ENCODE data around the gene GATD1.

The GATD1 gene

DNA sequence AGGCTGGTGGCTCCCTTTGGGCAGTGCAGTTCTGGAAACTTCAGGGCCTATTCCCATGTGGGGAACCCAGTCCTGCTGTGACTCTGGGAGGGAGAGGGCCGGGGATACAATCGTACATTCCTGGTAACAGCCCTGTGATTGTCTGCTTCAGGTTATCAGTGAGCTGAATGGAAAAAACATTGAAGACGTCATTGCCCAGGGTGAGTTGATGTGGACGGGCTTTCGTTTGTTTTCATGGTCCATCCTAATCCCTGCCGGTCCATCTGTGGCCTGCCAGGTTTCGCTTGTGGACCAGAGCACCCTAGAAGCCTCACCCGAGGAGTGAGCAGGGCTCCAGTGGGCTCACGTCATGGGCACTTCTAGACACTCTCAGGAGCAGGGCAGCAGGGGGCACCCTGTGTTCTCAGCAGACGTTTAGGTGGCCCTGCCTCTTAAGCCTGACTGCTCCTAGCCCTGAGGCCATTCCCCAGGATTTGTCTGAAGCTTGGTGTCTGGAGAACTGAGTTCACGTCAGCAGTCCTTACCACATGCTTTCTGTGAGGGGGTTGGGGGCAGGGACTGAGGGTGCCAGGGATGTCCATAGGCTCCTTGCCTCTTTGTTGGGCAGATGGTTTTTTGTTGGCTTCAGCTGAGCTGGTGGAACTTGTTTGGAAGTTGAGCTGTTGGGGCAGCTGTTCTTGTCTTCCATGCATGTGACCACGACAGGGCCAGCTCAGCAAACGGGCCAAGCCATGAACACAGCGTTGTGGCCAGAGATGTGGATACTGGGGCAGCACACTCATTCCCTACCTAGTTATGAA is 34.4 kb upstream of the GATD1 start:
- DNase-seq (ENCODE audit: low read depth) = no peak
- TF ChIP-seq, protein P1, sequence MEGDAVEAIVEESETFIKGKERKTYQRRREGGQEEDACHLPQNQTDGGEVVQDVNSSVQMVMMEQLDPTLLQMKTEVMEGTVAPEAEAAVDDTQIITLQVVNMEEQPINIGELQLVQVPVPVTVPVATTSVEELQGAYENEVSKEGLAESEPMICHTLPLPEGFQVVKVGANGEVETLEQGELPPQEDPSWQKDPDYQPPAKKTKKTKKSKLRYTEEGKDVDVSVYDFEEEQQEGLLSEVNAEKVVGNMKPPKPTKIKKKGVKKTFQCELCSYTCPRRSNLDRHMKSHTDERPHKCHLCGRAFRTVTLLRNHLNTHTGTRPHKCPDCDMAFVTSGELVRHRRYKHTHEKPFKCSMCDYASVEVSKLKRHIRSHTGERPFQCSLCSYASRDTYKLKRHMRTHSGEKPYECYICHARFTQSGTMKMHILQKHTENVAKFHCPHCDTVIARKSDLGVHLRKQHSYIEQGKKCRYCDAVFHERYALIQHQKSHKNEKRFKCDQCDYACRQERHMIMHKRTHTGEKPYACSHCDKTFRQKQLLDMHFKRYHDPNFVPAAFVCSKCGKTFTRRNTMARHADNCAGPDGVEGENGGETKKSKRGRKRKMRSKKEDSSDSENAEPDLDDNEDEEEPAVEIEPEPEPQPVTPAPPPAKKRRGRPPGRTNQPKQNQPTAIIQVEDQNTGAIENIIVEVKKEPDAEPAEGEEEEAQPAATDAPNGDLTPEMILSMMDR (IDR thresholded peaks at IDR 0.05; ENCODE audit: control insufficient read depth, insufficient read depth, low read depth, low read length, missing control alignments) = peak; percentile 6
- H3K4me3 ChIP-seq (ENCODE audit: control insufficient read depth, low read depth, low read length) = peak overlapping the region; percentile 97

DNA sequence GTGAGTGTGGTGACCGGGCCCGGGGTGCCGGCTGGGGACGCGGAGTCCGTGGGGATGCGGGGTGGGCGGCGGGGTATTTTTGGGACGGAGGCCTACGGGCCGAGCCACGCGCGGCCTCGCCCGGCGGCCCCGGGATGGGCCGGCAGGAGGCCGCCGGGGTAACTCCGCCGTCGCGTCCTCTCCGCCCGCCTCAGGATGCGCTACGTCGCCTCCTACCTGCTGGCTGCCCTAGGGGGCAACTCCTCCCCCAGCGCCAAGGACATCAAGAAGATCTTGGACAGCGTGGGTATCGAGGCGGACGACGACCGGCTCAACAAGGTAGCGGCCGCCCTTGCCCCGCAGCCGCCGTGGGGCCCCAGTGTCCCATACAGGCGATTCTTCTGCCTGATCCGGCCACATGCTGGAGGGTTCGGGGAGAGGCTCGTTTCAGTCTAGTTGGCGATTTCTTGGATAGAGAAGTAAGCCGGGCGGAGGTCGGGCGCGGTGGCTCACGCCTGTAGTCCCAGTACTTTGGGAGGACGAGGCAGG is 32.8 kb upstream of the GATD1 start:
- TF ChIP-seq, protein P1 (IDR thresholded peaks at IDR 0.05; ENCODE audit: control insufficient read depth, insufficient read depth, low read depth, low read length, missing control alignments) = no peak
- DNase-seq (ENCODE audit: low read depth) = no peak
- H3K4me3 ChIP-seq (ENCODE audit: control insufficient read depth, low read depth, low read length) = peak overlapping the region; percentile 97

DNA sequence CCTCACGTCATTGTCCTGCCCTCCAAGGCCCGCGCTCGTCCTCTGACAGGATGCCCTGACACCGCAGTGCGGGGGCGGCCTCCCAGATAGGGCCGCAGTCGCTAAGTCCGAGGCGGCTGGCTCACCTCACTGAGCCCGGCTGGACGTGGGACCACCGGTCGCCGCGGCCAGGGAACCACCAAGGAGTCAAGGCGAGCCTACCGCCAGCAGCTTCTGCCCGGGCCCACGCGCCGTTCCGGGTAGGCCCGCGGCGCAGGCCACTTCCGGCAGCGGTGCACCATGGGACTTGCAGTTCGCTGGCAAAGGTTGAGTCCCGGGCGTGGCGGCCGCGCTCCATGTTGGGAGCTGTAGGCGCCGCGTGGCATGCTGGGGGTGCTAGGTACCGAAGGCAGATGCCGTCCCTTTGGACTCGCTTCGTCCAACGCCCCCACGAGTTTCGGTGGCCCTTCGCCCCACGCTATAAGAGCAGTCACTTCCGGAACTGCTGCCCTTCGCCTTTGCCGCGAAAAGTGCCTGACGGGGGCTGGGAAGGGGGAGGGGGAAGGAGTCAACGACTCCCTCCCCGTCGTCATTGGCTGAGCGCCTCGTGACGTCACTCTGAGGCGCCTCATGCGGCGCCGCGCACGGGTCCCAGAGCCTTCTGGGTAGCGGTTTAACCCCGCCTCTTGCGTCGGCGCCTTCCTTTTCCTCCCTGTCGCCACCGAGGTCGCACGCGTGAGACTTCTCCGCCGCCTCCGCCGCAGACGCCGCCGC is 32.2 kb upstream of the GATD1 start, which contains the start of gene RPLP2:
TSS of gene RPLP2 (plus strand) at position 681 of the 753 bp plus-strand sequence. CDS start 268 bp downstream, outside the sequence.
- peak within 1 kb of the TSS; percentile 97 for H3K4me3 ChIP-seq (ENCODE audit: control insufficient read depth, low read depth, low read length)
- TF ChIP-seq, protein P1 (IDR thresholded peaks at IDR 0.05; ENCODE audit: control insufficient read depth, insufficient read depth, low read depth, low read length, missing control alignments) = no peak
- peak; percentile 82 for DNase-seq (ENCODE audit: low read depth)

DNA sequence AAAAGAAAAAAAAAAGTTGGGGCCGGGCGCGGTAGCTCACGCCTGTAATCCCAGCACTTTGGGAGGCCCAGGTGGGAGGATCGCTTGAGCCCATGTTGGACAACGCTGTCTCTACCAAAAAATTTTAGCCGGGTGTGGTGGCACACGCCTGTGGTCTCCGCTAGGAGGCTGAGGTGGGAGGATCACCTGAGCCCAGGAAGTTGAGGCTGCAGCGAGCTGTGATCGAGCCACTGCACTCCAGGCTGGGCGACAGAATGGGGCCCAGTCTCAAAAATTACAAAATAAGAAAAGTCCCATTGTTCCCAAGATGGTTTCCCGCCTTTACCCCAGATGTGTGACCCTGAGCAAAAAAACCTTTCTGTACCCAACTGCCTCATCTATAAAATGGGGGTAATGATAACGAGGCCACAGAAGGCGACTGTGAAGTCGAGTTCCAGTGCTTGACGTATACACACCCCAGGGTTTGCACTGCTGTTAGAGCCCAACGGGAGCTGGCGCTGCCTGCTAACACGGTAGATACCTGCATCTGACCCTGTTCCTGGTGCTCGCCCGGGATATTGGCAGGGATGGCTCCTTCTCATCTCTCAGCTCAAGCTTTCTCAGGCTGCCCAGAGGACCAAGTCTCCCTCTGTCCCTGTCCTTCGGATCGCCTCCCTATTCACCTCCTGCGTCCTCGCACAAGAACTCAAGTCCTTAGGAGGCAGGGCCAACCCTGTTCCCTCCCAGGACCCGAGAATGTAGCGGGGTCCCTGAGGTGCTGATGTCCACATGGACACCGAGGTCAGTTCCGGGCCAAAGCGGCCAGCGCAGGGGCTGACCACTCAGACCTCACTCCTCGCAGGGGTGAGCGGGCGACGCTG is 31.4 kb upstream of the GATD1 start:
- no peak for DNase-seq (ENCODE audit: low read depth)
- peak overlapping the region; percentile 97 for H3K4me3 ChIP-seq (ENCODE audit: control insufficient read depth, low read depth, low read length)
- TF ChIP-seq, protein P1 (IDR thresholded peaks at IDR 0.05; ENCODE audit: control insufficient read depth, insufficient read depth, low read depth, low read length, missing control alignments) = no peak

DNA sequence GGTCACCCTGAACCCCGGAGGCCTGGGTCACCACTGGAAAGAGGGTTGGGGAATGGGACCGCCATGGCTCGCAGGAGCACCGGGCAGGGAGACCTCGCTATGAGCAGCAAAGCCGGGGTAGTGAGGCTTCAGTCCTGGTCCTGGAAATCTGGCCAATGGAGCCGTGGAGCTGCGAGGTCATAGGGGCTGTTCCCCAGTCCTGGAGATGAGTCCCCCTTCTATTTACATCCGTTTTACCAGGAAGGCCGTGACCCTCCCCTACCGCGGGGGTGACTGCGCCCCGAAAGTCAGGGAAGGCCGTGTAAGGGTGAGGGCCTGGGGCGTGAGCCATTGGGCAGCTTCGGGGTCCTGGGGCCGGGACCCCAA is 27.3 kb upstream of the GATD1 start:
- H3K4me3 ChIP-seq (ENCODE audit: control insufficient read depth, low read depth, low read length) = peak overlapping the region; percentile 66
- DNase-seq (ENCODE audit: low read depth) = no peak
- TF ChIP-seq, protein P1 (IDR thresholded peaks at IDR 0.05; ENCODE audit: control insufficient read depth, insufficient read depth, low read depth, low read length, missing control alignments) = no peak
